ENCODE measurements around the gene APOB. TPM values are rescaled to one million over a fixed set of nuclear protein-coding genes. Genes with fewer than 3 reads are reported as not detected.

APOB gene
- total RNA-seq, 3 donors from 2014 or later (not counting 1 experiment from before 2014, with no cell fraction given), result not detected

- intact Hi-C loops (cut with micrococcal nuclease), result no loop called here
- ATAC-seq (no peak), DNase-seq (no peak)
- Mint-ChIP-seq H3K9me3 (no peaks in the 10 kb centered on the region), H3K27me3 (ENCODE audit: low read depth in 2 of 2) (peaks cover 7% of the 10 kb centered on the region in 2 donors), H3K27ac (no peak overlapping the region), H3K4me3 (no peak overlapping the region), H3K36me3 (no peaks in the 10 kb centered on the region), H3K4me1 (no peaks in the 10 kb centered on the region)
- Histone ChIP-seq H3K9me3 (ENCODE audit: control insufficient read depth, insufficient read depth, low read length) (no peaks in the 10 kb centered on the region), H3K4me3 (ENCODE audit: low read length) (no peak overlapping the region), H3K27me3 (ENCODE audit: control insufficient read depth, insufficient read depth, low read length) (peaks cover 2% of the 10 kb centered on the region), H3K4me1 (ENCODE audit: control insufficient read depth, insufficient read depth, low read length) (no peaks in the 10 kb centered on the region), H3K27ac (ENCODE audit: low read length) (no peak overlapping the region), H3K36me3 (ENCODE audit: control insufficient read depth, insufficient read depth, low read length) (no peaks in the 10 kb centered on the region)
- TF ChIP-seq CTCF (IDR thresholded peaks at IDR 0.05), result no peak
- WGBS (ENCODE audit: insufficient coverage), result 65% methylated on average over 4 of the region's 4 CpGs
Observed at GRCh38 chr2:21052044-21052443, 8.2 kb upstream of the APOB start.

GRCh38 chr2:21050164-21050563, 6.3 kb upstream of the APOB start:
- no peaks in the 10 kb centered on the region for H3K4me1 ChIP-seq (ENCODE audit: control insufficient read depth, insufficient read depth, low read length)
- TF ChIP-seq CTCF (IDR thresholded peaks at IDR 0.05), result no peak
- Mint-ChIP-seq H3K9me3 (no peaks in the 10 kb centered on the region), H3K27ac (no peak overlapping the region), H3K36me3 (no peaks in the 10 kb centered on the region), H3K4me3 (no peak overlapping the region), H3K27me3 (ENCODE audit: low read depth in 2 of 2) (peaks cover 7 to 20% of the 10 kb centered on the region in 2 donors), H3K4me1 (no peaks in the 10 kb centered on the region)
- no peak for DNase-seq
- H3K4me3 ChIP-seq (ENCODE audit: low read length), result no peak overlapping the region
- H3K36me3 ChIP-seq (ENCODE audit: control insufficient read depth, insufficient read depth, low read length), result no peaks in the 10 kb centered on the region
- ATAC-seq, result no peak
- no peak overlapping the region for H3K27ac ChIP-seq (ENCODE audit: low read length)
- intact Hi-C loops (cut with micrococcal nuclease), result no loop called here
- H3K9me3 ChIP-seq (ENCODE audit: control insufficient read depth, insufficient read depth, low read length), result no peaks in the 10 kb centered on the region
- H3K27me3 ChIP-seq (ENCODE audit: control insufficient read depth, insufficient read depth, low read length), result peaks cover 2% of the 10 kb centered on the region

- no peak for TF ChIP-seq CTCF (IDR thresholded peaks at IDR 0.05)
- H3K27me3 Mint-ChIP-seq (ENCODE audit: low read depth in 2 of 2), result peaks cover 18 to 31% of the 10 kb centered on the region in 2 donors
- Histone ChIP-seq H3K36me3 (ENCODE audit: control insufficient read depth, insufficient read depth, low read length) (no peaks in the 10 kb centered on the region), H3K27me3 (ENCODE audit: control insufficient read depth, insufficient read depth, low read length) (peaks cover 2% of the 10 kb centered on the region), H3K9me3 (ENCODE audit: control insufficient read depth, insufficient read depth, low read length) (no peaks in the 10 kb centered on the region), H3K27ac (ENCODE audit: low read length) (no peak overlapping the region), H3K4me1 (ENCODE audit: control insufficient read depth, insufficient read depth, low read length) (peaks cover 5% of the 10 kb centered on the region), H3K4me3 (ENCODE audit: low read length) (no peak overlapping the region)
- intact Hi-C loops (cut with micrococcal nuclease), result loop anchor here (10.0 kb wide), 1 partner anchor 117 kb away; no protein-coding TSS in a partner anchor
- no peak for ATAC-seq
- no peak overlapping the region for H3K4me3 Mint-ChIP-seq
- H3K4me1 Mint-ChIP-seq, result peaks cover 4 to 6% of the 10 kb centered on the region in 2 donors
- DNase-seq, result no peak
- H3K36me3 Mint-ChIP-seq, result no peaks in the 10 kb centered on the region
- WGBS (ENCODE audit: insufficient coverage), result 88% methylated on average over 7 of the region's 8 CpGs
- no peak overlapping the region for H3K27ac Mint-ChIP-seq
- H3K9me3 Mint-ChIP-seq, result no peaks in the 10 kb centered on the region
Observed at GRCh38 chr2:21047141-21048009, 3.5 kb upstream of the APOB start.
